Measurements from ENCODE around the gene OR2C3.
"Not testable (repeated sequence)": the region's sequence is repeated elsewhere in the genome, so short reads cannot be mapped to it uniquely, and the experiment has no call there.

Gene OR2C3

GRCh38 chr1:247517795-247518612 is 18.2 kb downstream of the OR2C3 start:
- no peak for DNase-seq

GRCh38 chr1:247506831-247507230 is 29.4 kb downstream of the OR2C3 start:
- DNase-seq, result no peak

- DNase-seq, result no peak
Observed at GRCh38 chr1:247500865-247501264, 35.4 kb downstream of the OR2C3 start.

- no peak for DNase-seq
Observed at GRCh38 chr1:247496581-247497285, 39.5 kb downstream of the OR2C3 start.

GRCh38 chr1:247494767-247495166 is 41.5 kb downstream of the OR2C3 start:
- DNase-seq, result no peak

GRCh38 chr1:247493106-247493505 is 43.1 kb downstream of the OR2C3 start:
- no peak for DNase-seq

GRCh38 chr1:247491328-247491727 is 44.9 kb downstream of the OR2C3 start:
- DNase-seq, result no peak

GRCh38 chr1:247487057-247487456 is 49.2 kb downstream of the OR2C3 start:
- peak; percentile 34 for DNase-seq

GRCh38 chr1:247482747-247483146 is 53.5 kb downstream of the OR2C3 start:
- no peak for DNase-seq

- DNase-seq, result not testable (repeated sequence)
Observed at GRCh38 chr1:247476328-247477058, 59.7 kb downstream of the OR2C3 start.

- DNase-seq, result no peak
Observed at GRCh38 chr1:247475793-247476192, 60.4 kb downstream of the OR2C3 start.

All from midbrain (tissue), 1 donor.